GM13977 (cell line): Measurements from ENCODE around the gene GRK5.

ENCODE experiments used
- DNase-seq: peaks from one replicate; pipeline ENCODE4 v3.0.0; 2012; ENCODE audit warnings: low spot score
- CTCF ChIP-seq: IDR thresholded peaks from 2 replicates; pipeline ENCODE4 v1.5.1; 2012; ENCODE audit warnings: mild to moderate bottlenecking, control low read depth; ENCODE audit not compliant: insufficient read depth; ENCODE audit errors: extremely low read depth, missing control alignments
- in situ Hi-C: fragments of 300-500 bp; cut with MboI; formaldehyde crosslinking; loops from one replicate; pipeline ENCODE4 v1.12.0; 2022; ENCODE audit warnings: low sequenced_read_pairs, low pct_unique_long_range_greater_than_20kb, mixed read lengths, inconsistent platforms; ENCODE audit not compliant: unreplicated experiment

The GRK5 gene

GRCh38 chr10:119330342-119330741, 123.0 kb downstream of the GRK5 start:
- TF ChIP-seq CTCF, result no peak
- DNase-seq, result no peak
- in situ Hi-C loops, result no loop called here

GRCh38 chr10:119331061-119331460, 123.7 kb downstream of the GRK5 start:
- DNase-seq, result no peak
- no peak for TF ChIP-seq CTCF
- in situ Hi-C loops, result no loop called here

GRCh38 chr10:119333146-119333792, 125.9 kb downstream of the GRK5 start:
- in situ Hi-C loops, result no loop called here

GRCh38 chr10:119335671-119336353, 128.4 kb downstream of the GRK5 start:
- no peak for TF ChIP-seq CTCF
- DNase-seq, result no peak
- in situ Hi-C loops, result no loop called here

More at GRCh38 chr10:119333146-119333792, 125.9 kb downstream of the GRK5 start:
- DNase-seq, result no peak
- no peak for TF ChIP-seq CTCF

GRCh38 chr10:119336599-119336998, 129.2 kb downstream of the GRK5 start:
- TF ChIP-seq CTCF, result no peak
- in situ Hi-C loops, result no loop called here
- DNase-seq, result no peak

- no peak for DNase-seq
- in situ Hi-C loops, result no loop called here
Measured at GRCh38 chr10:119337223-119337622, 129.9 kb downstream of the GRK5 start.

More at GRCh38 chr10:119337223-119337622, 129.9 kb downstream of the GRK5 start:
- TF ChIP-seq CTCF, result no peak
